GM18873 (cell line): Measurements from ENCODE around the gene OSM.
"Not testable (repeated sequence)": the region's sequence is repeated elsewhere in the genome, so short reads cannot be mapped to it uniquely, and the experiment has no call there.

ENCODE experiments used
- ATAC-seq: cut with Tn5 transposase; IDR thresholded peaks from one replicate; pipeline ENCODE4 v1.9.1; 2021; ENCODE audit warnings: mild to moderate bottlenecking, moderate library complexity, moderate number of reproducible peaks; ENCODE audit not compliant: unreplicated experiment, low FRiP score

OSM gene

GRCh38 chr22:30216710-30217109 lies 49.9 kb downstream of the OSM start:
- no peak for ATAC-seq

- ATAC-seq, result not testable (repeated sequence)
Measured at GRCh38 chr22:30216272-30216671, 50.4 kb downstream of the OSM start.

GRCh38 chr22:30214703-30215407 lies 51.8 kb downstream of the OSM start:
- ATAC-seq, result no peak

GRCh38 chr22:30212996-30213441 lies 53.6 kb downstream of the OSM start:
- no peak for ATAC-seq
